ENCODE measurements around the gene RPL36. TPM values are rescaled to one million over a fixed set of nuclear protein-coding genes. Genes with fewer than 3 reads are reported as not detected.

Gene RPL36
- 1,000 to 10,000 TPM; 1,487 to 1,524 TPM for total RNA-seq

- Mint-ChIP-seq H3K27ac (peak within 1 kb of the TSS; percentile 95), H3K27me3 (no peaks in the 10 kb centered on the region), H3K4me1 (ENCODE audit: low read depth) (peaks cover 31% of the 10 kb centered on the region), H3K9me3 (no peaks in the 10 kb centered on the region), H3K4me3 (peak within 1 kb of the TSS; percentile 96), H3K36me3 (peaks cover 42% of the 10 kb centered on the region)
- ChIA-PET POLR2A (interaction anchor here (0.5 to 4.0 kb wide), 10 partner anchors 11 to 213 kb away, joined by 3 to 70 read pairs (median 4); partner anchors contain the start of genes CATSPERD, LONP1, NDUFA11 and SAFB), CTCF (interaction anchor here (0.6 to 5.6 kb wide), 32 partner anchors 8 to 899 kb away, joined by 3 to 103 read pairs (median 4); partner anchors contain the start of genes CATSPERD, FEM1A, LONP1 and MICOS13)
- peak; percentile 99 for DNase-seq
- intact Hi-C loops (cut with micrococcal nuclease), result loop anchor here (1.0 to 2.0 kb wide), 3 partner anchors 10 to 100 kb away; partner anchors contain the start of genes DUS3L and MICOS13
These were observed at the start of gene RPL36 for GRCh38 chr19:5690125-5690954. TSS of gene RPL36 (plus strand) at chr19:5690295. CDS start at chr19:5690508, 213 bp downstream.

GRCh38 chr19:5641171-5641570 is 48.9 kb upstream of the RPL36 start:
- Mint-ChIP-seq H3K4me1 (ENCODE audit: low read depth) (peaks cover 12% of the 10 kb centered on the region), H3K4me3 (no peak overlapping the region), H3K27me3 (no peaks in the 10 kb centered on the region), H3K9me3 (no peaks in the 10 kb centered on the region), H3K36me3 (peaks cover 32% of the 10 kb centered on the region), H3K27ac (no peak overlapping the region)
- intact Hi-C loops (cut with micrococcal nuclease), result no loop called here
- DNase-seq, result no peak
- CTCF ChIA-PET, result no interaction called here
- POLR2A ChIA-PET, result no interaction called here

GRCh38 chr19:5642204-5642603 is 47.9 kb upstream of the RPL36 start:
- H3K27me3 Mint-ChIP-seq, result no peaks in the 10 kb centered on the region
- no peak for DNase-seq
- H3K4me3 Mint-ChIP-seq, result no peak overlapping the region
- no peak overlapping the region for H3K27ac Mint-ChIP-seq
- intact Hi-C loops (cut with micrococcal nuclease), result no loop called here
- POLR2A ChIA-PET, result no interaction called here
- H3K36me3 Mint-ChIP-seq, result peaks cover 41% of the 10 kb centered on the region
- CTCF ChIA-PET, result interaction anchor here (1.2 kb wide), 1 partner anchor 47 kb away, joined by 4 read pairs; the partner anchor contains the start of gene RPL36
- peaks cover 12% of the 10 kb centered on the region for H3K4me1 Mint-ChIP-seq (ENCODE audit: low read depth)
- H3K9me3 Mint-ChIP-seq, result no peaks in the 10 kb centered on the region

DNA sequence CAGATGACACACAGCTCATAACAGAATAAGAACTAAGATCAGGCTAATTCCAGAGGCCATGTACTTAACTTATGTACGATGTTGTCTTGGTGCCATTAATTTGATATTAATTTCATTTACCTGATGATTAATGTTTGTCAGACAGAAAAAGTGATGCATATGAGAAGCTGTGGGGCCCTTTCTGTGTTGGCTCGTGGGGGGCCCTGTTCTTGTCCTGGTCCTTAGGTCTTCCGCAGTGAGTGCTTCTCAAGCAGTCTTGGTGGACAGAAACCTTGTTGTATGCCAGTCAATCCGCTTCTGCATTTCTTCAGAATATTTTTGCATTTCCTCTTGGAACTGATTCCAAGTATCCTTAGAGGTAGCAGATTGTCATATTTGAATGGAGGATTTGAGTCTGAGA is 47.0 kb upstream of the RPL36 start:
- DNase-seq, result no peak
- peaks cover 41% of the 10 kb centered on the region for H3K36me3 Mint-ChIP-seq
- ChIA-PET POLR2A (no interaction called here), CTCF (interaction anchor here (1.2 kb wide), 1 partner anchor 47 kb away, joined by 4 read pairs; the partner anchor contains the start of gene RPL36)
- H3K4me1 Mint-ChIP-seq (ENCODE audit: low read depth), result peaks cover 7% of the 10 kb centered on the region
- H3K27me3 Mint-ChIP-seq, result no peaks in the 10 kb centered on the region
- no peak overlapping the region for H3K4me3 Mint-ChIP-seq
- intact Hi-C loops (cut with micrococcal nuclease), result no loop called here
- no peaks in the 10 kb centered on the region for H3K9me3 Mint-ChIP-seq
- H3K27ac Mint-ChIP-seq, result no peak overlapping the region

- no peaks in the 10 kb centered on the region for H3K27me3 Mint-ChIP-seq
- no peak overlapping the region for H3K4me3 Mint-ChIP-seq
- peaks cover 47% of the 10 kb centered on the region for H3K36me3 Mint-ChIP-seq
- DNase-seq, result no peak
- intact Hi-C loops (cut with micrococcal nuclease), result no loop called here
- CTCF ChIA-PET, result no interaction called here
- POLR2A ChIA-PET, result no interaction called here
- H3K27ac Mint-ChIP-seq, result peak overlapping the region; percentile 18
- H3K9me3 Mint-ChIP-seq, result no peaks in the 10 kb centered on the region
- H3K4me1 Mint-ChIP-seq (ENCODE audit: low read depth), result peaks cover 4% of the 10 kb centered on the region
These were observed 46.1 kb upstream of the RPL36 start for GRCh38 chr19:5644037-5644436.

DNA sequence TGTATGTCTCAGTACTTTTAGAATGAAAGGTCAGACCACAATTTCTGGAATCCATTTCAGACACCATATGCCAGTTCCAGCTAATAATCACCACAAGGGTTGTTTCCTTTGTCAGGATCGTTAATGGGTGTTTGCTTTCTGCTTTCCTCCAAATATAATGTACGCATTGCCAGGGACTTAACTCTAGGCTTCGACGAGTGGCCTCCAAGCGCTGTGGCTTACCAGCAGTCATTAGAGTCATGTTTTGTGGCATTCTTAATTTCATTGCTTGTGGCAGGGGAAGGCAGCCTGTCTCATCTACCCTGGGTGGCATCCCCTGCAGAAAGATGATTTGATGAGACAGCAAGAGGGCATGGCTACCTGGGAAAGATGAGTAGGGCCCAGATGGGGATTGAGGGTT is 44.7 kb upstream of the RPL36 start:
- CTCF ChIA-PET, result interaction anchor here (0.8 kb wide), 1 partner anchor 65 kb away, joined by 3 read pairs; no protein-coding TSS in a partner anchor
- no peak overlapping the region for H3K4me3 Mint-ChIP-seq
- no peaks in the 10 kb centered on the region for H3K27me3 Mint-ChIP-seq
- H3K27ac Mint-ChIP-seq, result no peak overlapping the region
- H3K4me1 Mint-ChIP-seq (ENCODE audit: low read depth), result peaks cover 4% of the 10 kb centered on the region
- intact Hi-C loops (cut with micrococcal nuclease), result no loop called here
- H3K9me3 Mint-ChIP-seq, result no peaks in the 10 kb centered on the region
- peaks cover 55% of the 10 kb centered on the region for H3K36me3 Mint-ChIP-seq
- no peak for DNase-seq
- POLR2A ChIA-PET, result no interaction called here

GRCh38 chr19:5646703-5647102 is 43.4 kb upstream of the RPL36 start:
- Mint-ChIP-seq H3K36me3 (peaks cover 56% of the 10 kb centered on the region), H3K9me3 (no peaks in the 10 kb centered on the region), H3K27ac (no peak overlapping the region), H3K4me3 (no peak overlapping the region), H3K27me3 (no peaks in the 10 kb centered on the region), H3K4me1 (ENCODE audit: low read depth) (no peaks in the 10 kb centered on the region)
- intact Hi-C loops (cut with micrococcal nuclease), result no loop called here
- ChIA-PET POLR2A (no interaction called here), CTCF (no interaction called here)
- no peak for DNase-seq

DNA sequence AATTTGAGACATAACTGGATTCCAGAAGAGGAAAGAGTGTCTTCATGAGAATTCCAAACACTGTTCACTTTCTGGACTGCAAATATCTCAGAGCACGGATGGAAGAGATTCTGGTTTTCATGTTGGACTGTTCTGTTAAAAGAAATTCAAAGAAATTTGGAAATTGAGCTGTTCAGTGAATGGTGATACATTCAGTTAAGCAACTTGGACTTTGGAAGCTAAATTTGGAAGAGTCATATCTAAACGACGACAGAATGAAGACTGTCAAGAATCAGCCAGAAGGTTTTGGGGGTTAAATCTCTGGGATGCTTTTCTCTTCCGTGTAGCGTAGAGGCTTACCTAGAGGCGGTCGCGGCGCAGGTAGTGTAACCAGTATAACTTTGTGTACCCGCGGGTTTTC is 41.6 kb upstream of the RPL36 start:
- intact Hi-C loops (cut with micrococcal nuclease), result no loop called here
- Mint-ChIP-seq H3K27me3 (no peaks in the 10 kb centered on the region), H3K4me1 (ENCODE audit: low read depth) (no peaks in the 10 kb centered on the region), H3K27ac (no peak overlapping the region), H3K4me3 (no peak overlapping the region), H3K36me3 (peaks cover 60% of the 10 kb centered on the region), H3K9me3 (no peaks in the 10 kb centered on the region)
- DNase-seq, result no peak
- CTCF ChIA-PET, result interaction anchor here (1.0 kb wide), 1 partner anchor 27 kb away, joined by 3 read pairs; no protein-coding TSS in a partner anchor
- POLR2A ChIA-PET, result interaction anchor here (0.6 kb wide), 1 partner anchor 14 kb away, joined by 5 read pairs; no protein-coding TSS in a partner anchor

DNA sequence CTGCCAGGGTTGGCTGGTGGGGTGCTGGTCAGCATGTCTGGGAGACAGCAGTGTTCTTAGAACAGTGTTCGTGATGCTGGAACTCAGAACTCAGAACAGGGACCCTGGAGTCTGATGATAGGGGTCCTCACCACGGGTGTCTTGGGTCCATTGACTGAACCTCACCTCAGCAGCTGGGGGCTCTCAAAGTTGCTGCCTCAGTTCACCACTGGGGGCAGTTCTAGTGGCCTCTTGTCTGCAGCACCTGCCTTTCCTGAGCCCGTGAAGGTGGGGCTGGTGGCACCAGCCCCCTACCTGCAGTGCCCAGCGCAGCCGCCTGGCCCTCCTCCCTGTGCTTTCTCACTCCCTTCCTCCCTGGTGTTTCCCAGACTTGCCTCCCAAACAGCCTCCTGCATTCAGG is 38.7 kb upstream of the RPL36 start:
- intact Hi-C loops (cut with micrococcal nuclease), result no loop called here
- H3K4me3 Mint-ChIP-seq, result no peak overlapping the region
- POLR2A ChIA-PET, result no interaction called here
- peaks cover 65% of the 10 kb centered on the region for H3K36me3 Mint-ChIP-seq
- no peaks in the 10 kb centered on the region for H3K9me3 Mint-ChIP-seq
- H3K27ac Mint-ChIP-seq, result no peak overlapping the region
- no peak for DNase-seq
- H3K27me3 Mint-ChIP-seq, result no peaks in the 10 kb centered on the region
- no peaks in the 10 kb centered on the region for H3K4me1 Mint-ChIP-seq (ENCODE audit: low read depth)
- CTCF ChIA-PET, result no interaction called here

GRCh38 chr19:5652261-5652660 is 37.8 kb upstream of the RPL36 start:
- Mint-ChIP-seq H3K9me3 (no peaks in the 10 kb centered on the region), H3K4me1 (ENCODE audit: low read depth) (no peaks in the 10 kb centered on the region), H3K4me3 (no peak overlapping the region), H3K27me3 (no peaks in the 10 kb centered on the region), H3K36me3 (peaks cover 63% of the 10 kb centered on the region), H3K27ac (no peak overlapping the region)
- intact Hi-C loops (cut with micrococcal nuclease), result no loop called here
- ChIA-PET POLR2A (no interaction called here), CTCF (no interaction called here)
- DNase-seq, result no peak

DNA sequence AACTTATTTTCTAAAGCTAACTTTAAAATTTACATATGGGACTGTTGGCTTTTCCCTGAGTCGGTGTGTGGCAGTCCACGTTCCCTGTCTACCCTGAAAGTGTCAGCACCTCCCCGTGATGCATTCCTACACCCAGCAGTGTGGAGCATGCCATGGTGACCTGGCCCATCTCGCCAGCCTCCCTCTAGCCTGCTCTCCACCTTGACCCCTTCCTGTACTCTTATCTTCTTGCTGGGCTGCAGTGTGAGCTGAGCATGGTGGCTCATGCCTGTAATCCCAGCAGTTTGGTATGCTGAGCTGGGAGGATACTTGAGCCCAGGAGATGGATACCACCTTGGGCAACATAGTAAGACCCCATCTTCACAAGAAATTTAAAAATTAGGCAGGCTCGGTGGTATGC is 35.2 kb upstream of the RPL36 start:
- CTCF ChIA-PET, result interaction anchor here (0.6 kb wide), 1 partner anchor 38 kb away, joined by 3 read pairs; no protein-coding TSS in a partner anchor
- Mint-ChIP-seq H3K9me3 (no peaks in the 10 kb centered on the region), H3K36me3 (peaks cover 61% of the 10 kb centered on the region), H3K27me3 (no peaks in the 10 kb centered on the region), H3K4me1 (ENCODE audit: low read depth) (no peaks in the 10 kb centered on the region), H3K27ac (no peak overlapping the region), H3K4me3 (no peak overlapping the region)
- DNase-seq, result no peak
- POLR2A ChIA-PET, result interaction anchor here (0.6 to 0.7 kb wide), 2 partner anchors 10 to 173 kb away, joined by 3 to 5 read pairs; no protein-coding TSS in a partner anchor
- intact Hi-C loops (cut with micrococcal nuclease), result no loop called here

DNA sequence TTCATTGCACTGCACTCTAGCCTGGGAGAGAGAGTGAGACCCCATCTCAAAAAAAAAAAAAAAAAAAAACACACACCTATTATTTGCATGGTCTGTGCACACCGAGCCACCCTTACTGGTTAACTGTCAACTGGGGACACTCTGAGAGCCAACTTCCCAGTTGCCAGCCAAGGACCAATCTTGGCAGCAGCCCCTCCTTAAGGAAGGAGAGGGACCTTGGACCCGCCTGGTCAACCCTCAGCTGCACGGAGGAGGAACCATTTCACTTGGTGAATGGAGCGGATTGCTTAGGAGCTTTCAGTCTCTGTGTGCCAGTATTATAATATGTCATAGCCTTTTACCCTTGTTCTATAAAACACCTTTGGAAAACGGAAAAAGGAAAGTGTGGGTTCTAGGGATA is 34.7 kb upstream of the RPL36 start:
- Mint-ChIP-seq H3K4me3 (no peak overlapping the region), H3K9me3 (no peaks in the 10 kb centered on the region), H3K27ac (no peak overlapping the region), H3K4me1 (ENCODE audit: low read depth) (no peaks in the 10 kb centered on the region), H3K27me3 (no peaks in the 10 kb centered on the region), H3K36me3 (peaks cover 58% of the 10 kb centered on the region)
- intact Hi-C loops (cut with micrococcal nuclease), result no loop called here
- ChIA-PET CTCF (no interaction called here), POLR2A (interaction anchor here (0.6 kb wide), 1 partner anchor 173 kb away, joined by 3 read pairs; no protein-coding TSS in a partner anchor)
- no peak for DNase-seq

Measured in activated CD4-positive, alpha-beta memory T cell treated with anti-CD3 and anti-CD28 coated beads for 36 hours (primary cell).